A549 (cell line): ENCODE results near the gene LRRC74A. TPM values are rescaled to one million over a fixed set of nuclear protein-coding genes. Genes with fewer than 3 reads are reported as not detected.

ENCODE experiments used
- ATAC-seq, 2 experiments: fragments of 200-7000 bp in 1 of 2; fragments of >200 bp in 1 of 2; cut with Nextera tagmentation in 1 of 2; cut with Tn5 transposase in 1 of 2; 3 replicates each; pipeline versions ENCODE4 v1.8.0 to v1.9.1; 2018 to 2020; ENCODE audit warnings: mild to moderate bottlenecking in 1 of 2, moderate library complexity in 1 of 2
- CTCF ChIA-PET: fragments of 300-600 bp; sonication (Branson Sonifier 250); formaldehyde crosslinking; extraction: SDS; loops from one replicate; lab custom pipeline; 2021; ENCODE audit warnings: antibody characterized with exemption, inconsistent platforms; lab: Yijun Ruan, JAX
- POLR2A ChIA-PET: fragments of 350-600 bp; formaldehyde crosslinking; extraction: SDS; loops from one replicate; lab custom pipeline; 2021; ENCODE audit warnings: antibody characterized with exemption, inconsistent platforms; lab: Yijun Ruan, JAX
- DNase-seq, 2 experiments: peaks; one replicate each; pipeline versions ENCODE4 v3.0.0 to v3.0.0-alpha.2; 2011 to 2016; ENCODE audit warnings: low read depth in 1 of 2, low spot score in 1 of 2
- FAIRE-seq: peaks from 2 replicates; lab custom pipeline; 2011; peaks lifted over from hg19 to GRCh38; lab: Jason Lieb, UNC
- H3K27ac ChIP-seq, 2 experiments: fragments of >200 bp; sonication (Bioruptor Twin); formaldehyde crosslinking; 3 replicates each; pipeline ENCODE4 v1.5.1; 2016 to 2017
- H3K4me1 ChIP-seq: fragments of >200 bp; sonication (Bioruptor Twin); formaldehyde crosslinking; 3 replicates; pipeline ENCODE4 v1.6.1; 2016
- H3K4me2 ChIP-seq: fragments of >200 bp; sonication (Bioruptor Twin); formaldehyde crosslinking; 3 replicates; pipeline ENCODE4 v1.6.1; 2016
- H3K4me3 ChIP-seq: fragments of >200 bp; sonication (Bioruptor Twin); formaldehyde crosslinking; 3 replicates; pipeline ENCODE4 v1.5.1; 2016
- H3K9me3 ChIP-seq: fragments of >200 bp; sonication (Bioruptor Twin); formaldehyde crosslinking; 3 replicates; pipeline ENCODE4 v1.6.1; 2016
- CBX2 ChIP-seq: fragments of 200-600 bp; sonication (generic); IDR thresholded peaks from 2 replicates; pipeline ENCODE4 v1.6.1; 2016; ENCODE audit warnings: low read depth, mild to moderate bottlenecking, borderline replicate concordance
- CBX8 ChIP-seq: fragments of 200-600 bp; sonication (generic); IDR thresholded peaks from 2 replicates; pipeline ENCODE4 v1.6.1; 2016
- E2F6 ChIP-seq: IDR thresholded peaks from 2 replicates; pipeline ENCODE4 v1.6.1; 2012; ENCODE audit warnings: low read depth, borderline replicate concordance
- EHMT2 ChIP-seq: fragments of 200-600 bp; sonication (generic); IDR thresholded peaks from 2 replicates; pipeline ENCODE4 v1.6.1; 2016; ENCODE audit warnings: antibody characterized with exemption, low read depth, mild to moderate bottlenecking, moderate library complexity
- EP300 ChIP-seq, 2 experiments: fragments of >200 bp; sonication (Bioruptor Twin); formaldehyde crosslinking; IDR thresholded peaks; 2 replicates in 1 of 2; 3 replicates in 1 of 2; pipeline ENCODE4 v1.6.1; 2016 to 2017
- FOSL2 ChIP-seq, 2 experiments: fragments of 450-650 bp in 1 of 2; fragments of >200 bp in 1 of 2; sonication (Bioruptor Twin) in 1 of 2; formaldehyde crosslinking; IDR thresholded peaks; 2 replicates each; pipeline versions ENCODE4 v1.5.0 to v1.6.1; 2016 to 2020; ENCODE audit warnings: mild to moderate bottlenecking in 1 of 2, moderate library complexity in 1 of 2
- GATA3 ChIP-seq: IDR thresholded peaks from 2 replicates; pipeline ENCODE4 v1.6.1; 2012; ENCODE audit warnings: borderline replicate concordance
- HDAC2 ChIP-seq: fragments of 200-600 bp; sonication (generic); IDR thresholded peaks from 2 replicates; pipeline ENCODE4 v1.6.1; 2016
- HES2 ChIP-seq: fragments of >200 bp; sonication (Bioruptor Twin); formaldehyde crosslinking; IDR thresholded peaks from 2 replicates; pipeline ENCODE4 v1.6.1; 2016
- JUN ChIP-seq, 2 experiments: fragments of >200 bp; sonication (Bioruptor Twin); formaldehyde crosslinking; IDR thresholded peaks; 2 replicates in 1 of 2; 3 replicates in 1 of 2; pipeline ENCODE4 v1.6.1; 2016 to 2017
- MAFK ChIP-seq: fragments of 450-650 bp; IDR thresholded peaks from 2 replicates; pipeline ENCODE4 v1.6.1; 2014; ENCODE audit not compliant: partially characterized antibody
- NFE2L2 ChIP-seq: fragments of 150-350 bp; conservative IDR thresholded peaks from 2 replicates; pipeline ENCODE4 v1.6.1; 2014; ENCODE audit warnings: low read length
- PBX3 ChIP-seq: IDR thresholded peaks from 2 replicates; pipeline ENCODE4 v1.6.1; 2012
- POLR2A ChIP-seq: IDR thresholded peaks from 2 replicates; pipeline ENCODE4 v1.6.1; 2012; ENCODE audit warnings: mild to moderate bottlenecking, low read length
- RAD21 ChIP-seq, 2 experiments: fragments of >200 bp in 1 of 2; sonication (Bioruptor Twin) in 1 of 2; formaldehyde crosslinking in 1 of 2; IDR thresholded peaks in 1 of 2; conservative IDR thresholded peaks in 1 of 2; 2 replicates in 1 of 2; 3 replicates in 1 of 2; pipeline ENCODE4 v1.6.1; 2012 to 2018; ENCODE audit warnings: inconsistent platforms in 1 of 2
- TFCP2L1 ChIP-seq: fragments of 250-450 bp; sonication (Bioruptor Pico); IDR thresholded peaks from 2 replicates; pipeline ENCODE4 v1.5.0; 2021; ENCODE audit warnings: mild to moderate bottlenecking
- TP53 ChIP-seq: fragments of 250-450 bp; sonication (Bioruptor Pico); IDR thresholded peaks from 2 replicates; pipeline ENCODE4 v1.5.0; 2021; ENCODE audit warnings: mild to moderate bottlenecking, moderate library complexity
- WGBS: methylation state at CpG from one replicate; pipeline ENCODE4 v1.1.6; 2017; ENCODE audit errors: missing lambda C conversion rate; 5-methylcytosine and 5-hydroxymethylcytosine counted together
- polyA plus RNA-seq, 4 experiments: library from polyadenylated mRNA; depleted of rRNA in 3 of 4; stranded (reverse); fragments of >200 nt; fragmentation: RNase III in 1 of 4; extraction: RNeasy Plus Mini Kit Qiagen cat#74134 plus additional on column Dnase treatment in 1 of 4; gene quantifications; 2 replicates in 3 of 4; 3 replicates in 1 of 4; pipeline ENCODE4 v1.2.3, GENCODE V29; 2011 to 2017
- TF ChIP-seq, protein P1 (sequence below): fragments of 250-450 bp; sonication (Bioruptor Pico); IDR thresholded peaks from 2 replicates; pipeline ENCODE4 v1.5.0; 2020; ENCODE audit warnings: low read depth, mild to moderate bottlenecking, moderate library complexity
- TF ChIP-seq, protein P2 (sequence below): fragments of 150-350 bp; IDR thresholded peaks from 2 replicates; pipeline ENCODE4 v1.6.1; 2014; ENCODE audit warnings: low read depth, mild to moderate bottlenecking, low read length
- TF ChIP-seq, protein P3 (sequence below): fragments of >200 bp; sonication (Bioruptor Twin); formaldehyde crosslinking; IDR thresholded peaks from 3 replicates; pipeline ENCODE4 v1.6.1; 2016
- TF ChIP-seq, protein P4 (sequence below): fragments of 450-650 bp; IDR thresholded peaks from 2 replicates; pipeline ENCODE4 v1.6.1; 2014; ENCODE audit warnings: antibody characterized with exemption

Gene LRRC74A
- polyA plus RNA-seq, 2 of the 4 experiments (the other 2 are of a cell fraction), result not detected

DNA sequence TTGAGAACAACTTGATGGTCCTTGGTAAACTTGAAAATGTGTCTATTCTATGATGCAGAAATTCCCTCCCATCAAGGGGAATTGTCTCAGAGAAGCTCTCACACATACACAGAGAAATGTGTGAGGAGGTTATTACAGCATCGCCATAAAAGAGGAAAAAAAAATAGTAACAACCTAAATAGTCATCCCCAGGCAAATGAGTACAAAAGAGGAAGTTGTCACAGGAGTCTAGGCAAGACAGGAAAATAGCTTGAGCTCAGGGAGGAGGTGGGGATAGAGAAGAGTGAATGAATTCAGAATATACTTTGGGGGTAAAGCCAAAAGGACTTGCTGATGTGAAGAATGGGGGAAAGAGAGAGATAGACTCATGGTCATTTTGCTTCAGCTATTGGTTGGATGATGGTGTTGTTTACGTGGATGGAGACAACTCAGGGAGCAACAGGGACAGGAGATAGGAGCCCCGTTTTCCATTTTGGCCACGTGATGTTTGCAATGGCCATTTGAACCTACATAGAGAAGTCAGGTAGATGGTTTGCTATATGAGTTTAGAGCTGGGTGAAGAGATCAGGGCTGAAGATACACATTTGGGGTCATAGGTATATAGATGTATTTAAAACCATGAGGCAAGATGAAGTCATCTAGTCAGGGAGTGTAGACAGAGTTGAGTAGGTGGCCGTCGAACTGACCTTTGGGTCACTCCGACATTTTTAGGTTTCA is 20.3 kb downstream of the LRRC74A start:
- TF ChIP-seq EHMT2, result no peak
- TF ChIP-seq POLR2A, result no peak
- TF ChIP-seq NFE2L2, result no peak
- TF ChIP-seq CBX8, result no peak
- TF ChIP-seq JUN (IDR thresholded peaks at IDR 0.05), result no peak
- TF ChIP-seq, protein P1, sequence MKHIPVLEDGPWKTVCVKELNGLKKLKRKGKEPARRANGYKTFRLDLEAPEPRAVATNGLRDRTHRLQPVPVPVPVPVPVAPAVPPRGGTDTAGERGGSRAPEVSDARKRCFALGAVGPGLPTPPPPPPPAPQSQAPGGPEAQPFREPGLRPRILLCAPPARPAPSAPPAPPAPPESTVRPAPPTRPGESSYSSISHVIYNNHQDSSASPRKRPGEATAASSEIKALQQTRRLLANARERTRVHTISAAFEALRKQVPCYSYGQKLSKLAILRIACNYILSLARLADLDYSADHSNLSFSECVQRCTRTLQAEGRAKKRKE (CRISPR knock-in tag), result no peak
- TF ChIP-seq MAFK, result no peak
- no peak for TF ChIP-seq CBX2
- no peak for TF ChIP-seq RAD21 (conservative IDR thresholded peaks at IDR 0.05 in 1 of 2, IDR thresholded peaks at IDR 0.05 in 1 of 2)
- TF ChIP-seq, protein P2, sequence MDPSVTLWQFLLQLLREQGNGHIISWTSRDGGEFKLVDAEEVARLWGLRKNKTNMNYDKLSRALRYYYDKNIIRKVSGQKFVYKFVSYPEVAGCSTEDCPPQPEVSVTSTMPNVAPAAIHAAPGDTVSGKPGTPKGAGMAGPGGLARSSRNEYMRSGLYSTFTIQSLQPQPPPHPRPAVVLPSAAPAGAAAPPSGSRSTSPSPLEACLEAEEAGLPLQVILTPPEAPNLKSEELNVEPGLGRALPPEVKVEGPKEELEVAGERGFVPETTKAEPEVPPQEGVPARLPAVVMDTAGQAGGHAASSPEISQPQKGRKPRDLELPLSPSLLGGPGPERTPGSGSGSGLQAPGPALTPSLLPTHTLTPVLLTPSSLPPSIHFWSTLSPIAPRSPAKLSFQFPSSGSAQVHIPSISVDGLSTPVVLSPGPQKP, result no peak
- TF ChIP-seq EP300 (IDR thresholded peaks at IDR 0.05), result no peak
- H3K4me2 ChIP-seq, result no peak overlapping the region
- CTCF ChIA-PET, result interaction anchor here (0.8 to 1.3 kb wide), 3 partner anchors 11 to 139 kb away, joined by 3 to 4 read pairs (median 3); no protein-coding TSS in a partner anchor
- H3K9me3 ChIP-seq, result no peaks in the 10 kb centered on the region
- H3K4me3 ChIP-seq, result no peak overlapping the region
- WGBS, result 44% methylated on average over 7 of the region's 7 CpGs
- FAIRE-seq (no peak), ATAC-seq (no peak), DNase-seq (no peak)
- POLR2A ChIA-PET, result interaction anchor here (1.1 kb wide), 1 partner anchor 10 kb away, joined by 7 read pairs; no protein-coding TSS in a partner anchor
- no peak overlapping the region for H3K27ac ChIP-seq
- no peaks in the 10 kb centered on the region for H3K4me1 ChIP-seq

- ChIA-PET CTCF (interaction anchor here (0.9 to 2.7 kb wide), 4 partner anchors 17 to 50 kb away, joined by 3 to 10 read pairs (median 4); no protein-coding TSS in a partner anchor), POLR2A (no interaction called here)
- Histone ChIP-seq H3K4me3 (no peak overlapping the region), H3K4me2 (no peak overlapping the region), H3K27ac (no peak overlapping the region), H3K4me1 (no peaks in the 10 kb centered on the region), H3K9me3 (no peaks in the 10 kb centered on the region)
- DNase-seq (peak; percentile 44 to 69), FAIRE-seq (peak; percentile 36), ATAC-seq (peak; percentile 79 to 85; a peak in 5 of 6 replicates)
- WGBS, result 59% methylated on average over 6 of the region's 6 CpGs
- no peak for TF ChIP-seq TP53 (CRISPR knock-in tag)
- TF ChIP-seq HDAC2, result no peak
- TF ChIP-seq, protein P3, sequence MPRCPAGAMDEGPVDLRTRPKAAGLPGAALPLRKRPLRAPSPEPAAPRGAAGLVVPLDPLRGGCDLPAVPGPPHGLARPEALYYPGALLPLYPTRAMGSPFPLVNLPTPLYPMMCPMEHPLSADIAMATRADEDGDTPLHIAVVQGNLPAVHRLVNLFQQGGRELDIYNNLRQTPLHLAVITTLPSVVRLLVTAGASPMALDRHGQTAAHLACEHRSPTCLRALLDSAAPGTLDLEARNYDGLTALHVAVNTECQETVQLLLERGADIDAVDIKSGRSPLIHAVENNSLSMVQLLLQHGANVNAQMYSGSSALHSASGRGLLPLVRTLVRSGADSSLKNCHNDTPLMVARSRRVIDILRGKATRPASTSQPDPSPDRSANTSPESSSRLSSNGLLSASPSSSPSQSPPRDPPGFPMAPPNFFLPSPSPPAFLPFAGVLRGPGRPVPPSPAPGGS, result no peak
- TF ChIP-seq GATA3, result no peak
- TF ChIP-seq, protein P4, sequence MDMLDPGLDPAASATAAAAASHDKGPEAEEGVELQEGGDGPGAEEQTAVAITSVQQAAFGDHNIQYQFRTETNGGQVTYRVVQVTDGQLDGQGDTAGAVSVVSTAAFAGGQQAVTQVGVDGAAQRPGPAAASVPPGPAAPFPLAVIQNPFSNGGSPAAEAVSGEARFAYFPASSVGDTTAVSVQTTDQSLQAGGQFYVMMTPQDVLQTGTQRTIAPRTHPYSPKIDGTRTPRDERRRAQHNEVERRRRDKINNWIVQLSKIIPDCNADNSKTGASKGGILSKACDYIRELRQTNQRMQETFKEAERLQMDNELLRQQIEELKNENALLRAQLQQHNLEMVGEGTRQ, result no peak
- no peak for TF ChIP-seq PBX3
- no peak for TF ChIP-seq FOSL2 (IDR thresholded peaks at IDR 0.05)
- no peak for TF ChIP-seq FOSL2 (CRISPR knock-in tag; IDR thresholded peaks at IDR 0.05)
- no peak for TF ChIP-seq TFCP2L1 (CRISPR knock-in tag)
- no peak for TF ChIP-seq E2F6
- no peak for TF ChIP-seq HES2
Measured at GRCh38 chr14:76848879-76849278, 22.7 kb downstream of the LRRC74A start.
